CD4-positive, alpha-beta T cell treated with Interferon alpha-2 for 1 hour (primary cell): ENCODE measurements around the gene OPA1.

Experiments used
- DNase-seq, 2 donors: peaks; one replicate each; pipeline ENCODE4 v3.0.0-alpha.2; 2020 to 2022

Gene OPA1

DNA sequence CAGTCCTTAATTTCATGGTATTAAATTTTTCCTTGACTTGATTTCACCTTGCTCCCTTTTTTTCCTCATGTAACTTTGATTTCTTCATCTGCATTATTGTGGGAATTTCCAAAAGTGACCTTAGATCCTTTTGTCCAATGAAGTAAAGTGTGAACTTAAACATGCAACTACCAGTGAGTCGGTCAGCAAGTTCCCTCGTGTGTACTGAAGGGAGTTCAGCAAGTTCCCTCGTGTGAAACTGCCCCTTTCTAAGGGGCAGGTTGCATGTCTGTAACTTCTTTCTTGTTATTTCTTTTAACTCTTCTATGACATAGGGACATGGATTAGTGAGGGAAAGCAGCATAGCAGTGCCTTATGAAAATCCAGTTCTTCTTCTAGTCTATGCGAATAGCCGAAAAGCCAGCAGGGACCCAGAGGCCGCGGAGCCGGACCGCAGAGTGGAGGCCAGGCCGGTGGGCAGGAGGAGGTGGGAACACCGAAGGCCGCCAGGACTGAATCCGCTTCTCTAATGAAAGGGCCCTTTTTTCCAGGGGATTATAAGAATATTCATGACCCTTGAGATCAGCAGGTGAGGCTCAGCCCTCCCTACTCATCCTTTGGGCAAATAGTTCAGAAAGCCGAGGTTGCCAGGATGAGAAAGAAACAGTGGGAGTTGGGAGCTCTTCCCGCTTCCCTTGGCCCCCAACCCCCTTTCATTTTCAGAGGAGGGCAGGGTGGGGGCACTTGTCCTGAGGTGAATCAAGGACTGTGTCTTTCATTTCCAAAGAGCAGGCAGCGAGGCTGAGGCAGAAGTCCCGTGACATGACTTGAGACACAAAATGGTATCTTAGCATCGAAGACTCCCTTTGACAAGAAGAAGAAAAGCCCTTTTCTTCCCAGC lies 117.5 kb downstream of the OPA1 start:
- DNase-seq, result no peak

DNA sequence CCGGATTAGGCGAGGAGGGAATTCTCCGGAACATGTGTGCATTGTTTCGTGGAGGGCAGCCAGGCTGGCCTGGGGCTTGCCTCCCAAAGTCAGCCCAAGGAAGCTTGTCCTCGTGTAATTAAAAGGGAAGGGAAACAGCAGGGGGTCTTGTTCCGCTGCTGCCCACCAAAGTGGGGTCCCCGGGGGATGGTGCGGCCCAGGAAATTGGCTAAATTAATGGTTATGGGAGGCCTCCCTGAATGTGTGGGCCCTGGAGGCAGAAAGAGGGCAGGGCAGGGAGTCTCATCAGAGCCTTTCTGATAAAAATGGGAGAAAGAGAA lies 118.1 kb downstream of the OPA1 start:
- no peak for DNase-seq

DNA sequence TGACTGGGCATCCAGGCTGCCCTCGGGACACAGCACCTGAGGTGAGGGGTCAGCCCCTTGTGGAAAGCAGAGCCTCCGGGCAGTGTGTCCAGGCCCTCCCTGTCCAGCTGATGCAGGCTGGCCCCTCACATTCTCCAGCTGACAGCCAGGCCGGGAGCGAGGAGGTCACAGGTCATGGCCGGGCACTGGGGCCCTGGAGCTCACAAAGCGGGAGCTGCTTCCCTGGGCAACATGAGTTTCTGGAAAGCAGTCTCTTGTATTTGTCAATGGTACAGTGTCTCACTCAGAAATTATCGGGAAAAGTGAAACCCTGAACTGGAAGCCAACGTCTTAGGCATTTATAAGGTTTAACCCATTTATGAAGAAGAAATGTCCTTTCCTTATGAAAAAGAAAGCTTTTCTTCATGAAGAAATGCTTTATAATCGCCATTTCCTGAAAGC lies 118.5 kb downstream of the OPA1 start:
- DNase-seq, result no peak

- DNase-seq, result no peak
Measured at GRCh38 chr3:193711964-193712598, 119.1 kb downstream of the OPA1 start.

DNA sequence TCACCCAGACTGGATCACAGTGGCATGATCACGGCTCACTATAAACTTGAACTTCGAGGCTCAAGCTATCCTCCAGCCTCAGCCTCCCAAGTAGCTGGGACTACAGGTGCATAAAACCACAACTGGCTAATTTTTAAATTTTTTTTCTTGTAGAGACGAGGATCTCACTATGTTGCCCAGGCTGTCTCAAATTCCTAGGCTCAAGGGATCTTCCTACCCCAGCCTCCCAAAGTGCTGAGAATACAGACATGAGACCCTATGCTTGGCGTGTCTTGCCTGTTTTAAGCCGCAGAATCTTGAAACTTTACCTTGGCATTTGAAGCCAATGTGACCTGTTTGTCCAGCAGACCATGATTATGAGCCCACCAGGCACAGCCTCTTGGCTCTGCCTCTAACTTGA lies 119.9 kb downstream of the OPA1 start:
- DNase-seq, result no peak

DNA sequence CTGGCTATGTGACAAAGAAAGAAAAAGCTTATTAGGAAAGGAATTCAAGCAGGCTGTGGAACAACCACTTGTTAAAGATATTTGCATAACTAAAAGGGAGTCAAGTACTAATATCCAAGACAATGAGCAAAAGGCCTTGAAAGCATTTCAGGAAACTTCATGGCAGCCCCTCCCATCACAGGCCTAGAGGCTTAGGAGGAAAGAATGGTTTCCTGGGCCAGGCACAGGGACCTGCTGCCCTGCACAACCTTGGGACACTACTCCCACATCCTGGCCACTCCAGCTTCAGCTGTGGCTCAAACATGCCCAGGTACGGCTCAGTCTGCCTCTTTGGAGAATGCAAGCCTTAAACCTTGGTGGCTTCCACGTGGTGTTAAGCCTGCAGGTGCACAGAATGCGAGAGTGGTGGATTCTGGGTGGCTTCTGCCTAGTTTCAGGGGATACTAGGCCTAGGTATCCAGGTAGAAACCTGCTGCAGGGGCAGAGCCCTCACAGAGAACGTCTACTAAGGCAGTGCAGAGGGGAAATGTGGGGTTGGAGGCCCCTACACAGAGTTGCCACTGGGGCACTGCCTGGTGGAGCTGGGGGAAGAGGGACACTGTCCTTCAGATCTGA lies 121.6 kb downstream of the OPA1 start:
- DNase-seq, result no peak

DNA sequence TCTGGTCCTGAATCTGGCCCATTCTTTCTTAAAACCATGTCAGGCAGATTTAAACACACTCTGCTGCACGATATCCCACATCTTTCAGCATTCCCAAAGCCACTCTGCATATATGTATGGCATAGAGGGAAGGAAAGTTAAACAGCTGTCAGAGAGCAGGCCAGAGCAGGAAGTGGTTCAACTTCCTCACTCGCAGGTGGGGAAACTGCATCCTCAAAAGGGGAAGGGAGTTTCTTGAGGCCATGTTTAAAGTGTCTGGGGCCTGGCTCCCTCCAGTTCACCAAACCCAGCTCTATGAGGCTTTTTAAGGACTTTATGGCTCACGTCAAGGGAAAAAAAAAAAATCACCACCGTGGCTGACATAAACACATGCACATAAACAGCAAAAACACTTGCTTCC lies 123.1 kb downstream of the OPA1 start:
- DNase-seq, result no peak

- no peak for DNase-seq
Measured at GRCh38 chr3:193719735-193720134, 126.7 kb downstream of the OPA1 start.

DNA sequence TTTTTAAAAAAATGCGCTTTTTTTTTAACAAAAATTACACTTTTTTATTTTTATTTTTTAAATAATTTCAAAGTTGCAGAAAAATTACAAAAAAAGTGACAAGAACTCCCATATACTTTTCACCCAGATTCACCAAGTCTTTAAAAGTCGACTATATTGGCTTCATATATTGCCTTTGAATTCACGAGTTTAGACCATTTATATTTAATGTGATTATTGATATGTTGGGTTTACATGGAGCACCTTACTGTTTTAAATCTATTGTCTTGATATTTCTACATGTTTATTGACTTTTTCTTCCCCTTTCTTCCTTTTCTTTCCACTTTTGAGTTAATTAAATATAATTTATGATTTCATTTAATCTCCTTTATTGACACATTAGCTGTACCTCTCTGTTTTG lies 127.2 kb downstream of the OPA1 start:
- no peak for DNase-seq

GRCh38 chr3:193722566-193722965 lies 129.6 kb downstream of the OPA1 start:
- no peak for DNase-seq

GRCh38 chr3:193727089-193727488 lies 134.1 kb downstream of the OPA1 start:
- DNase-seq, result no peak

- no peak for DNase-seq
Measured at GRCh38 chr3:193728429-193729087, 135.6 kb downstream of the OPA1 start.

DNA sequence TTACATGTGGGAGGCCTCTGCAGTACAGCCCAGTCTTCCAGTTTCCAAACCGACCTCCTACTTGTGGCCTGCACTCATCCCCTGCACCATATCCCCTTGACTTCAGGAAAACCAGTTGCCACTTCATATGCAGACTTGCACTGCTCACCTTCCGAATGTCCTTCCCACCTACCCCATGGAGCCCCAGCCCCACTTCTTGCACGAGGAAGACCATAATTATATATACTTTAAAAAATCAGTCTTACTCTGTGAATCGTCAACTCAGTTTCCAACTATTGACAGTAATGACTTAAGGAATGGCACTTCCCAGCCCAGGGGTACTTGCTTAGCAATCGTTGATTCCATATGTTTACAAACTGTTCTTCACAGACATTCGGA lies 136.1 kb downstream of the OPA1 start:
- no peak for DNase-seq

DNA sequence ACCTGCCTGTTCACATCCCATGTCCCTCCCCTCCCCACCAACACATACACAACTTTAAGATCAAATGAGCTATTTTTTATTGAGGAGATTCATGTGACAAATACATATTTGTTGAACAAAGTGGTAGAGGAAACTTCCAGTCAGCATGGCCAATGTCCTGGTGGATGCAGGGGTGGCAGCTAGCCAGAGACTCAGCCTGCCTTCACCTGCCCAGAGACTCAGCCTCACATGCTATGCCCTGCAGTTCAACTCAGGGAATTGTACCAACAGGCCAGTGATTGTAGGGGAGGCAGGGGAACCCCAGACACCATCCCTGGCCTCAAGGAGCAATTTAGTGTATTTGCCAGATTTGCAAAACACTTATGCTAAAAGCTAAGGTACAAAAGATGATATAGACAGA lies 136.6 kb downstream of the OPA1 start:
- DNase-seq, result no peak

DNA sequence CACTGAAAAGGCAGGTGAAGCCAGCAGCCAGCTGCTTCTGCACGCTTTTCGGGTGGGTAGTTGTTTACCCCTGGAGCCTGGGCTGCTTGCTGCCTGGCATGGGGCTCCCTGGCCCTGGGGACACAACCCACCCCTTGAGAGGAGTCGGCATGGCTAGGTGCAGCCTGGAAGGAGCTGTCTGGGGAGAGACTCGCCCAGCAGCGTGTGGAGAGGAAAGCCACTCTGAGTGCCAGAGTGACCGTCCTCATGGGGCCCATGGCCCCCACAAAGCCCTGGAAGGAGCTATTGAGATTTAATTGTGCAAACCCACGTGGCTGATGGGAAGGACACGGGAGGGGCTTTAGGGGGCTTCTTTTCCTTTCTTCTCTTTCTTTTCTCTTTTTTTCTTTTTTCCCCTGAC lies 137.5 kb downstream of the OPA1 start:
- DNase-seq, result no peak

DNA sequence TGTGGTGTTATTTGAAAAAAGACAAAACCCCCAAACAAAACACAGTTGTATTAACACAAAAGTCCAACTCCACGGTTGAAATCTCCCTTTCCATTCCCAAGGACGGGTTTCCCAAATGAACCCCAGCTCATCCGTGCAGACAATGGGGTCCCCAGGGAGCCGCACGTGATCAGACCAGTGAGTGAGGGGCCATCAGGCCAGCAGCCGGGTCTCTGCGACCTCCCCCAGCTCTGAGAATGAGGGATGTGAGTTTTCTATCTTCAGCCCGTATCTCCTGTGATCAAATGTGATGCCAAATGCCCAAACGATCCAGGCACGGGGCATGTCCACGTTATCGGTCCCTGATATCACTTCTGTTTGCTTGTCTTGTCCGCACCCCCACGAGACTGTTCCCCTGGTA lies 138.0 kb downstream of the OPA1 start:
- no peak for DNase-seq

DNA sequence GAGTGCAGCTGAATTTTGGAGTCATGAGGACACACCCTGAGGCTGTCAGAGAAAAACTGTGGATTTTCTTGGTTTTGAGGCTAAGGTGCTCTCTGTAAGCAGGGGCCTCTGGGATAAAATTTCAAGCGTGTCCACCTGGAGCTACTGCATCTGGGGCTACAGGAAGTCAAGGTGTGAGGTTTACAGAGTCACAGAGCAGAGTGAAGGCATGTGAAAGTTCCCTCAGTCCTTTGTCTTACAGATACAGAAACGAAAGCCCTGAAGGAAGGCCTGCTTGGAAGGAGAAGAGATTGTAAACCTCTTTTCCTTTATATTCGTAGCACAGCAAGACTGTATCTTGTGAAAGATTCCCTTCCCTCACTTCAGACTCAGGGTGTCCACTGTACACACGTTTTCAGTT lies 138.6 kb downstream of the OPA1 start:
- no peak for DNase-seq

GRCh38 chr3:193732391-193732790 lies 139.4 kb downstream of the OPA1 start:
- DNase-seq, result no peak

DNA sequence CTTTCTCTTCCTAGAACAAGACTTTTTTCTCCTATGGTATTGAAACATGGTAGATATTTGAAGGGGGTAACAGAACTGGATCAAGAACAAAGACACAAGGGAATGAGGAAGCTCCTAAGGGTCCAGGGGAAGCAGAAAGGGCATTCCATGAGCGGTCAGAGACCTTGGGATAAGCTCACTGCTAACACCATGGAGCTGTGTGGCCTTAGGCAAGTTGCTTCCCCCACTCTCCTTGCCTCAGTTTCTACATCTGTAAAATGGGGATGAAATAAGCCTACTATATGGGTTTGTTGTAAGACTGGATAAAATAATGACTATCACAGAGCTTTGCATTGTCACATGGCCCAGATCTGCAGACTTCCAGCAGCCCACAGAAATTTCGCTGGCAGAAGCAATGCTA lies 139.8 kb downstream of the OPA1 start:
- no peak for DNase-seq

GRCh38 chr3:193734737-193735366 lies 141.8 kb downstream of the OPA1 start:
- no peak for DNase-seq

- no peak for DNase-seq
Measured at GRCh38 chr3:193735850-193736249, 142.8 kb downstream of the OPA1 start.

DNA sequence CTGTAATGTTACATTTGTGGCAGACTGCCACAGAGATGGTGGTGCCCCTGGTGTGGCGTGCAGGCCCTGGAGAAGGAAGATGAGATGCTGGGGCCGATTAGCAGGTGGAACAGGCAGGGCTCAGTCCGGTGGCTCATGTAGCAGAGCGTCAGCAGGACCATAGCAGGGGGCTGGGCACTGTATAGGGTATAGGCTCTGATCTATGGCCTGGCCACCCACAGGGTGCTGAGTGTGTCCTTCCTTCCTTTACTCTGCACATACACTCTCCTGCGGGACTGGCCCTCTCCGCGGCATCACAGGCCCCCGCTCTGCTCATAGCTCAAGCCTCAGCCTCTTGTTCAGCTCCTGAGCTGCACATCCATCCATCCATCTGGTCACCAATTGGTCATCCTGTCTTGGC lies 143.6 kb downstream of the OPA1 start:
- no peak for DNase-seq

DNA sequence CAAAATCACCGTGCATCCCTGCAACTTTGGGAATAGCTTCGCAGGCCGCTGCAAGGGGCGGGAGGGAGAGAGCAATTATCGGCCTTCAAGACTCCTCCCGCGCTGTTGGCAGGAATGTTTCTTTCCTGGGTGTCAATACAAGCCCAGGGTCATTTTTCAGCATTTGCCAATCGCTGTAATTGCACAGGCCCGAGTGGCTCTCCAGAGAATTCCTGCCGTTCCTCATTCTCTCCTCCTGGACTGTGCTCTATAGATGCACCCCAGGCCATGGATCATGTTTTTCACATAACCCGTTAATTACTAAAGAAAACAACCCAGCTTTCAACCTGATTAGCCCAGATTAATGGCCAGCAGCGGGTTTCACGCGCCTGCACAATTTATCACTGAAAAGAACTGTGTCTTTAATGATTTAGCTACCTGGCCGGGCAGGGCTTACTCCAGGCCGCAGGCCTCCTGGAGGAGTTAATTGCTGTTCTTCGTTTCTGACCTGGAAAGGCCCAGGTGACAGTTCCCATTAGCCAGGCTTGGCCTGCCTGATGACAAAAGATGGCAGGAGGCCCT lies 144.3 kb downstream of the OPA1 start:
- no peak for DNase-seq
